ENCODE measurements around the gene HDAC9. TPM values are rescaled to one million over a fixed set of nuclear protein-coding genes. Genes with fewer than 3 reads are reported as not detected.
"Not testable (repeated sequence)": the region's sequence is repeated elsewhere in the genome, so short reads cannot be mapped to it uniquely, and the experiment has no call there.

HDAC9 gene
- total RNA-seq, 6 donors from 2014 or later: 8.4 to 23.1 (median 10.4) TPM

GRCh38 chr7:18960725-18961124 is 465.2 kb downstream of the HDAC9 start:
- Histone ChIP-seq H3K27me3 (no peaks in the 10 kb centered on the region), H3K9me3 (no peaks in the 10 kb centered on the region), H3K4me1 (no peaks in the 10 kb centered on the region), H3K27ac (no peak overlapping the region), H3K36me3 (no peaks in the 10 kb centered on the region), H3K4me3 (no peak overlapping the region)
- DNase-seq (no peak), ATAC-seq (ENCODE audit: low FRiP score in 2 of 2) (no peak)
- no peak for TF ChIP-seq EP300 (IDR thresholded peaks at IDR 0.05)
- no peak for TF ChIP-seq POLR2AphosphoS5 (IDR thresholded peaks at IDR 0.05)
- no peak for TF ChIP-seq CTCF (IDR thresholded peaks at IDR 0.05)
- TF ChIP-seq POLR2A (IDR thresholded peaks at IDR 0.05): no peak
- WGBS, 2 donors: 51 to 61% methylated on average over 4 of the region's 4 CpGs

- no peak for TF ChIP-seq CTCF (IDR thresholded peaks at IDR 0.05)
- no peak for TF ChIP-seq EP300 (IDR thresholded peaks at IDR 0.05)
- no peak for TF ChIP-seq POLR2A (IDR thresholded peaks at IDR 0.05)
- no peak for TF ChIP-seq POLR2AphosphoS5 (IDR thresholded peaks at IDR 0.05)
- ATAC-seq (ENCODE audit: low FRiP score in 2 of 2): no peak
- WGBS, 2 donors: 74 to 76% methylated on average over 4 of the region's 4 CpGs
- DNase-seq: no peak
- H3K27me3 ChIP-seq: no peaks in the 10 kb centered on the region
- H3K4me1 ChIP-seq: no peaks in the 10 kb centered on the region
- H3K27ac ChIP-seq: no peak overlapping the region
- no peaks in the 10 kb centered on the region for H3K36me3 ChIP-seq
- H3K4me3 ChIP-seq: no peak overlapping the region
- no peaks in the 10 kb centered on the region for H3K9me3 ChIP-seq
These were observed 466.5 kb downstream of the HDAC9 start for GRCh38 chr7:18962031-18962430.

GRCh38 chr7:18965657-18966056 is 470.1 kb downstream of the HDAC9 start:
- Histone ChIP-seq H3K4me3 (no peak overlapping the region), H3K4me1 (no peaks in the 10 kb centered on the region), H3K36me3 (no peaks in the 10 kb centered on the region), H3K27ac (no peak overlapping the region), H3K27me3 (no peaks in the 10 kb centered on the region), H3K9me3 (no peaks in the 10 kb centered on the region)
- WGBS, 2 donors: 74 to 86% methylated on average over 3 of the region's 3 CpGs
- DNase-seq (no peak), ATAC-seq (ENCODE audit: low FRiP score in 2 of 2) (no peak)
- TF ChIP-seq POLR2AphosphoS5 (IDR thresholded peaks at IDR 0.05): no peak
- TF ChIP-seq EP300 (IDR thresholded peaks at IDR 0.05): no peak
- no peak for TF ChIP-seq CTCF (IDR thresholded peaks at IDR 0.05)
- no peak for TF ChIP-seq POLR2A (IDR thresholded peaks at IDR 0.05)

GRCh38 chr7:18967755-18968154 is 472.2 kb downstream of the HDAC9 start:
- not testable (repeated sequence) for H3K27ac ChIP-seq; H3K4me1 ChIP-seq; H3K36me3 ChIP-seq; H3K27me3 ChIP-seq; H3K4me3 ChIP-seq; H3K9me3 ChIP-seq; ATAC-seq (ENCODE audit: low FRiP score in 2 of 2)
- DNase-seq: peak in 1 of 2 donors; percentile 25
- 94 to 96% methylated on average over 16 of the region's 16 CpGs for WGBS, 2 donors

- ATAC-seq (ENCODE audit: low FRiP score in 2 of 2): no peak
- no peak overlapping the region for H3K27ac ChIP-seq
- no peak overlapping the region for H3K4me3 ChIP-seq
- H3K4me1 ChIP-seq: no peaks in the 10 kb centered on the region
- no peaks in the 10 kb centered on the region for H3K27me3 ChIP-seq
- TF ChIP-seq POLR2AphosphoS5 (IDR thresholded peaks at IDR 0.05): no peak
- no peak for TF ChIP-seq EP300 (IDR thresholded peaks at IDR 0.05)
- TF ChIP-seq POLR2A (IDR thresholded peaks at IDR 0.05): no peak
- no peak for TF ChIP-seq CTCF (IDR thresholded peaks at IDR 0.05)
- DNase-seq: no peak
- no peaks in the 10 kb centered on the region for H3K9me3 ChIP-seq
- H3K36me3 ChIP-seq: no peaks in the 10 kb centered on the region
- WGBS, 2 donors: 85 to 89% methylated on average over 1 of the region's 1 CpG
These were observed 476.3 kb downstream of the HDAC9 start for GRCh38 chr7:18971839-18972238.
